Activated B cell treated with CpG ODN at 0.5 μM for 24 hours (primary cell): Measurements from ENCODE around the gene ITPRIPL2. TPM values are rescaled to one million over a fixed set of nuclear protein-coding genes. Genes with fewer than 3 reads are reported as not detected.
A peak's percentile ranks its signal among the peaks of the same experiment; 100 is the strongest.

Source experiments
- ATAC-seq: fragments of 200-7000 bp; cut with Tn5 transposase; one replicate; pipeline ENCODE4 v1.10.0; 2021; ENCODE audit warnings: low read depth, mild to moderate bottlenecking, moderate library complexity
- CTCF ChIA-PET: fragments of 350-600 bp; sonication (Branson Sonifier 250); formaldehyde crosslinking; loops from one replicate; lab custom pipeline; 2021; ENCODE audit warnings: antibody characterized with exemption; lab: Charles Lee
- POLR2A ChIA-PET: fragments of 350-600 bp; sonication (Branson Sonifier 250); formaldehyde crosslinking; loops from one replicate; lab custom pipeline; 2021; ENCODE audit warnings: antibody characterized with exemption; lab: Charles Lee
- DNase-seq: peaks from one replicate; pipeline ENCODE4 v3.0.0; 2022
- H3K27ac Mint-ChIP-seq: one replicate; pipeline ENCODE4 v1.8.0; 2020; ENCODE audit warnings: mixed read lengths
- H3K27me3 Mint-ChIP-seq: one replicate; pipeline ENCODE4 v1.8.0; 2021; ENCODE audit warnings: mixed read lengths
- H3K36me3 Mint-ChIP-seq: one replicate; pipeline ENCODE4 v1.8.0; 2021; ENCODE audit warnings: low read depth, mixed read lengths
- H3K4me1 Mint-ChIP-seq: one replicate; pipeline ENCODE4 v1.8.0; 2021; ENCODE audit warnings: mixed read lengths
- H3K4me3 Mint-ChIP-seq: one replicate; pipeline ENCODE4 v1.8.0; 2020; ENCODE audit warnings: mild to moderate bottlenecking, mixed read lengths
- H3K9me3 Mint-ChIP-seq: one replicate; pipeline ENCODE4 v1.8.0; 2020; ENCODE audit warnings: mixed read lengths
- CTCF ChIP-seq: fragments of 200-600 bp; IDR thresholded peaks from one replicate; pipeline ENCODE4 v1.8.0; 2022; ENCODE audit warnings: antibody characterized with exemption, mild to moderate bottlenecking
- intact Hi-C: fragments of 100-400 bp; cut with micrococcal nuclease; formaldehyde crosslinking; loops from one replicate; pipeline ENCODE4 v1.15.1; 2024
- total RNA-seq: library from RNA; stranded (reverse); gene quantifications from 2 replicates; pipeline ENCODE4 v1.2.3, GENCODE V29; 2022

ITPRIPL2 gene
- total RNA-seq, 1 donor from 2014 or later = 8.3 TPM

DNA sequence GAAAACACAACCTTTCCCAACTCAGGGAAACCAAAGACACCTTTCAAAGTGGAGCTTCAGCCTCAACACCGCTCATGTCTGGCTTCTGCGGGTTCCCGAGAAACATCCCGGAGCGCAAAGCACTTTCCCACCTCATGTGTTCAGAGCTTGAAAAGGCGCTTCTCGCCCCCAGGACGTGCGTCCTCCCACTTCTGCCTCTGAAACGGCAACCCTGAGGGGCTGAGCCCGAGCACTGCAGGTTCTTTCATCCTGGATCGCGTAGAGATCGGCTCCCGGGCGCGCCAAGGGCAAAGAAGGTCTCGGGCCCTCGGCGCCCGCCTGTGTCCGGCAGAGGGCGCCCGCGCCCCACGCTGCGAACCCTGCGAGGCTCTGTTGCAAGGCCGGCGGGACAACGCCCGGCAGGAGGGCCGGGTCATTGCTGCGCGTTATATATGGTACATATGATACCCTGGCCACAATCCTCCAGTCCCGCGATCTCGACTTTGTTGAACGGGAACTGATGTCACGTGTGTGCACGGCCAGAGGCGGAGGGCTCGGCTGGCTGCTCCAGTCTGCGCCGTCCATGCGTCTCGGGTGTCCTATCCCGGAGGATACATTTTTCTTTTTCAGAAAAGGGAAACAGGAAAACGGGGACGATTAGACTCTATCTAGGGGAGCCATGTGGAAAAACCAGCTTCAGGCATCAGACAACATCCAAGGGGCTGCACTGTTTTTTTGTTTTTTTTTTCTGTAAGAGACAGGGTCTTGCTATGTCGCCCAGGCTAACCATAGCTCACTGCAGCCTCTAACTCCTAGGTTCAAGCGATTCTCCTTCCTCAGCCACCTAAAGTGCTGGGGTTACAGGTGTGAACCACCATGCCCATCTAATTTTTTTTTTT, 27.2 kb upstream of the ITPRIPL2 start:
- H3K27ac Mint-ChIP-seq = no peak overlapping the region
- TF ChIP-seq CTCF = peak; percentile 91
- CTCF ChIA-PET = interaction anchor here (0.7 to 7.0 kb wide), 15 partner anchors 14 to 416 kb away, joined by 3 to 69 read pairs (median 3); partner anchors contain the start of gene ITPRIPL2

GRCh38 chr16:19088341-19088916, 25.3 kb upstream of the ITPRIPL2 start:
- H3K27ac Mint-ChIP-seq = no peak overlapping the region
- intact Hi-C loops = loop anchor here (5.0 to 10.0 kb wide), 3 partner anchors 124 to 434 kb away; partner anchors contain the start of genes CCP110 and GDE1
- H3K36me3 Mint-ChIP-seq = no peaks in the 10 kb centered on the region
- H3K4me3 Mint-ChIP-seq = no peak overlapping the region
- ChIA-PET CTCF (interaction anchor here (0.7 to 7.0 kb wide), 5 partner anchors 29 to 414 kb away, joined by 3 to 69 read pairs (median 29); no protein-coding TSS in a partner anchor), POLR2A (interaction anchor here (1.6 kb wide), 1 partner anchor 28 kb away, joined by 3 read pairs; no protein-coding TSS in a partner anchor)
- peaks cover 4% of the 10 kb centered on the region for H3K9me3 Mint-ChIP-seq
- peaks cover 5% of the 10 kb centered on the region for H3K4me1 Mint-ChIP-seq
- H3K27me3 Mint-ChIP-seq = peaks cover 2% of the 10 kb centered on the region
- DNase-seq = no peak
- TF ChIP-seq CTCF = no peak
- no peak for ATAC-seq

More for the DNA sequence above, 27.2 kb upstream of the ITPRIPL2 start:
- POLR2A ChIA-PET = interaction anchor here (0.6 to 0.9 kb wide), 3 partner anchors 82 to 288 kb away, joined by 7 to 10 read pairs (median 7); partner anchors contain the start of gene SYT17
- Mint-ChIP-seq H3K36me3 (peaks cover 3% of the 10 kb centered on the region), H3K27me3 (peaks cover 2% of the 10 kb centered on the region), H3K9me3 (peaks cover under 1% of the 10 kb centered on the region), H3K4me1 (peaks cover 5% of the 10 kb centered on the region), H3K4me3 (peak overlapping the region; percentile 63)
- ATAC-seq (peak; percentile 97), DNase-seq (peak; percentile 82)
- intact Hi-C loops = loop anchor here (1.0 to 10.0 kb wide), 8 partner anchors 81 to 800 kb away; partner anchors contain the start of genes CCP110 and GDE1

- CTCF ChIA-PET = interaction anchor here (1.5 to 7.0 kb wide), 2 partner anchors 28 to 413 kb away, joined by 3 to 69 read pairs; no protein-coding TSS in a partner anchor
- intact Hi-C loops = loop anchor here (5.0 to 10.0 kb wide), 3 partner anchors 123 to 433 kb away; partner anchors contain the start of genes CCP110 and GDE1
These were observed 24.3 kb upstream of the ITPRIPL2 start for GRCh38 chr16:19089410-19089955.

GRCh38 chr16:19090916-19091315, 22.8 kb upstream of the ITPRIPL2 start:
- ATAC-seq (no peak), DNase-seq (no peak)
- no peaks in the 10 kb centered on the region for H3K27me3 Mint-ChIP-seq
- H3K9me3 Mint-ChIP-seq = peaks cover 10% of the 10 kb centered on the region
- H3K27ac Mint-ChIP-seq = no peak overlapping the region
- H3K4me3 Mint-ChIP-seq = no peak overlapping the region
- peaks cover 18% of the 10 kb centered on the region for H3K4me1 Mint-ChIP-seq
- no peak for TF ChIP-seq CTCF
- CTCF ChIA-PET = no interaction called here
- no peaks in the 10 kb centered on the region for H3K36me3 Mint-ChIP-seq
- POLR2A ChIA-PET = no interaction called here
- intact Hi-C loops = no loop called here

More at GRCh38 chr16:19089410-19089955, 24.3 kb upstream of the ITPRIPL2 start:
- Mint-ChIP-seq H3K9me3 (peaks cover 4% of the 10 kb centered on the region), H3K27ac (no peak overlapping the region), H3K4me3 (no peak overlapping the region), H3K4me1 (peaks cover 5% of the 10 kb centered on the region), H3K27me3 (peaks cover 2% of the 10 kb centered on the region), H3K36me3 (no peaks in the 10 kb centered on the region)
- ATAC-seq (no peak), DNase-seq (no peak)
- POLR2A ChIA-PET = interaction anchor here (0.7 kb wide), 1 partner anchor 224 kb away, joined by 3 read pairs; no protein-coding TSS in a partner anchor
- TF ChIP-seq CTCF = no peak
